ENCODE data around the gene RSAD2. TPM values are rescaled to one million over a fixed set of nuclear protein-coding genes. Genes with fewer than 3 reads are reported as not detected.
"Not testable (repeated sequence)": the region's sequence is repeated elsewhere in the genome, so short reads cannot be mapped to it uniquely, and the experiment has no call there.

RSAD2 gene
- polyA plus RNA-seq, 1 donor (not counting 4 experiments of a cell fraction or from before 2014, with no cell fraction given) = 1.7 TPM

- H3K4me3 ChIP-seq (ENCODE audit: control insufficient read depth in 2 of 3, extremely low read depth in 1 of 3, insufficient read depth in 2 of 3, low read depth in 1 of 3, low read length in 3 of 3) = no peak overlapping the region
- no peaks in the 10 kb centered on the region for H3K27me3 ChIP-seq (ENCODE audit: control insufficient read depth, extremely low read depth, insufficient read depth, low read length)
- no peaks in the 10 kb centered on the region for H3K9me3 ChIP-seq (ENCODE audit: control insufficient read depth, low read depth, low read length)
- H3K9me1 ChIP-seq (ENCODE audit: control insufficient read depth, extremely low read depth, insufficient read depth, low read length) = no peaks in the 10 kb centered on the region
- H3K27ac ChIP-seq (ENCODE audit: control insufficient read depth, insufficient read depth, low read length) = no peak overlapping the region
- no peak for TF ChIP-seq CTCF (optimal IDR thresholded peaks at IDR 0.05 in 1 of 3, IDR thresholded peaks at IDR 0.05 in 1 of 3, conservative IDR thresholded peaks at IDR 0.05 in 1 of 3; ENCODE audit: extremely low read depth in 1 of 3, insufficient read depth in 2 of 3, low read length in 3 of 3)
- TF ChIP-seq EZH2 (IDR thresholded peaks at IDR 0.05; ENCODE audit: low read length) = no peak
- H3K36me3 ChIP-seq (ENCODE audit: control insufficient read depth in 2 of 2, extremely low read depth in 1 of 2, insufficient read depth in 2 of 2, low read length in 2 of 2) = no peaks in the 10 kb centered on the region
- H3K79me2 ChIP-seq (ENCODE audit: control insufficient read depth, insufficient read depth, low read length) = no peaks in the 10 kb centered on the region
- no peak overlapping the region for H2AFZ ChIP-seq (ENCODE audit: control insufficient read depth, low read length)
- H4K20me1 ChIP-seq (ENCODE audit: control insufficient read depth, extremely low read depth, insufficient read depth, low read length) = no peaks in the 10 kb centered on the region
- DNase-seq (ENCODE audit: low read depth, low spot score) (no peak), FAIRE-seq (no peak)
- no peak overlapping the region for H3K9ac ChIP-seq (ENCODE audit: control insufficient read depth, extremely low read depth, insufficient read depth, low read length)
- no peaks in the 10 kb centered on the region for H3K4me1 ChIP-seq (ENCODE audit: control insufficient read depth, extremely low read depth, insufficient read depth, low read length)
- dilution Hi-C loops (cut with MboI; ENCODE audit: extremely low pct_ligation_motif_present, low sequenced_read_pairs) = no loop called here
- H3K4me2 ChIP-seq (ENCODE audit: control insufficient read depth, extremely low read depth, insufficient read depth, low read depth, low read length) = no peak overlapping the region
Observed at GRCh38 chr2:6934758-6935651, 57.4 kb downstream of the RSAD2 start.

GRCh38 chr2:6935652-6936020 lies 58.1 kb downstream of the RSAD2 start:
- H3K4me3 ChIP-seq (ENCODE audit: control insufficient read depth in 2 of 3, extremely low read depth in 1 of 3, insufficient read depth in 2 of 3, low read depth in 1 of 3, low read length in 3 of 3); H3K79me2 ChIP-seq (ENCODE audit: control insufficient read depth, insufficient read depth, low read length); H4K20me1 ChIP-seq (ENCODE audit: control insufficient read depth, extremely low read depth, insufficient read depth, low read length); H3K9me1 ChIP-seq (ENCODE audit: control insufficient read depth, extremely low read depth, insufficient read depth, low read length); H3K27me3 ChIP-seq (ENCODE audit: control insufficient read depth, extremely low read depth, insufficient read depth, low read length); H3K9me3 ChIP-seq (ENCODE audit: control insufficient read depth, low read depth, low read length); DNase-seq (ENCODE audit: low read depth, low spot score); H2AFZ ChIP-seq (ENCODE audit: control insufficient read depth, low read length); FAIRE-seq; H3K27ac ChIP-seq (ENCODE audit: control insufficient read depth, insufficient read depth, low read length); dilution Hi-C loops (cut with MboI; ENCODE audit: extremely low pct_ligation_motif_present, low sequenced_read_pairs); H3K4me1 ChIP-seq (ENCODE audit: control insufficient read depth, extremely low read depth, insufficient read depth, low read length); H3K4me2 ChIP-seq (ENCODE audit: control insufficient read depth, extremely low read depth, insufficient read depth, low read depth, low read length); H3K9ac ChIP-seq (ENCODE audit: control insufficient read depth, extremely low read depth, insufficient read depth, low read length); H3K36me3 ChIP-seq (ENCODE audit: control insufficient read depth in 2 of 2, extremely low read depth in 1 of 2, insufficient read depth in 2 of 2, low read length in 2 of 2): not testable (repeated sequence)

Measured in keratinocyte (primary cell).